Mucosa of descending colon (tissue), 3 donors: ENCODE results near the gene ZNF136. TPM values are rescaled to one million over a fixed set of nuclear protein-coding genes. Genes with fewer than 3 reads are reported as not detected.

Source experiments
- ATAC-seq: fragments of 200-7000 bp; cut with Tn5 transposase; one replicate; pipeline ENCODE4 v1.9.1; 2020; ENCODE audit warnings: mild to moderate bottlenecking, moderate library complexity
- DNase-seq, 3 donors: peaks; one replicate each; pipeline ENCODE4 v3.0.0-alpha.2; 2020
- H3K36me3 ChIP-seq: fragments of 200-600 bp; one replicate; pipeline ENCODE4 v1.8.0; 2021; ENCODE audit warnings: low read depth, mild to moderate bottlenecking
- H3K4me1 ChIP-seq: fragments of 200-600 bp; one replicate; pipeline ENCODE4 v1.8.0; 2021; ENCODE audit warnings: low read depth, mild to moderate bottlenecking
- H3K4me3 ChIP-seq: fragments of 200-600 bp; one replicate; pipeline ENCODE4 v1.8.0; 2021; ENCODE audit warnings: mild to moderate bottlenecking
- H3K9me3 ChIP-seq: fragments of 200-600 bp; one replicate; pipeline ENCODE4 v1.8.0; 2021; ENCODE audit warnings: mild to moderate bottlenecking
- intact Hi-C, 2 donors: fragments of 100-400 bp; cut with DNase I in 1 of 2; cut with micrococcal nuclease in 1 of 2; formaldehyde crosslinking; loops; one replicate each; pipeline versions ENCODE4 v1.11.0 to v1.11.1; 2022; cut with DNase I, micrococcal nuclease
- total RNA-seq, 3 donors: library from RNA; stranded (reverse); fragmentation: NEBNext Ultra II Directional in 2 of 3; extraction: Animal tissue kit (Norgen Biotek cat#: 25700) in 2 of 3; gene quantifications; one replicate each; pipeline versions ENCODE4 v1.2.1 to v1.2.4, GENCODE V29; 2021 to 2023
- TF ChIP-seq, protein P1 (sequence below): fragments of 200-600 bp; IDR thresholded peaks from one replicate; pipeline ENCODE4 v1.8.0; 2022; ENCODE audit warnings: antibody characterized with exemption, mild to moderate bottlenecking
- donor health status: DM: no; HTN: no; CAD: no; lungs with moderate emphysema.
- donor health status: DM: no; HTN: no; CAD: no.
- donor health status: DM: no; HTN: yes; CAD: no.

The ZNF136 gene
- total RNA-seq, 3 donors from 2014 or later: 6.3 to 12.1 (median 8.7) TPM

DNA sequence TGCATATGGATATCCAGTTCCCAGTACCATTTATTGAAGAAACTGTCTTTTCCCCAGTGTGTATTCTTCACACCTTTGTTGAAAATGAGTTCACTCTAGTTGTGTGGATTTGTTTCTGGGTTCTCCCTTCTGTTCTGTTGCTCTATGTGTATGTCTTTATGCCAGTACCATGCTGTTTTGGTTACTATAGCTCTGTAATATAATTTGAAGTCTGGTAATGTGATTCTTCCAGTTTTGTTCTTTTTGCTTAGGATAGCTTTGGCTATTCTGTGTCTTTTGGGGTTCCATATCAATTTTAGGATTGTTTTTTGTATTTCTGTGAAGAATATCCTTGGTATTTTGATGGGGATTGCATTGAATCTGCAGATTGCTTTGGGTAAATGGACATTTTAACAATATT, 35.2 kb downstream of the ZNF136 start:
- Histone ChIP-seq H3K4me3 (no peak overlapping the region), H3K4me1 (no peaks in the 10 kb centered on the region), H3K36me3 (no peaks in the 10 kb centered on the region), H3K9me3 (peaks cover 31% of the 10 kb centered on the region)
- ATAC-seq (no peak), DNase-seq (no peak)
- intact Hi-C loops: no loop called here
- TF ChIP-seq, protein P1, sequence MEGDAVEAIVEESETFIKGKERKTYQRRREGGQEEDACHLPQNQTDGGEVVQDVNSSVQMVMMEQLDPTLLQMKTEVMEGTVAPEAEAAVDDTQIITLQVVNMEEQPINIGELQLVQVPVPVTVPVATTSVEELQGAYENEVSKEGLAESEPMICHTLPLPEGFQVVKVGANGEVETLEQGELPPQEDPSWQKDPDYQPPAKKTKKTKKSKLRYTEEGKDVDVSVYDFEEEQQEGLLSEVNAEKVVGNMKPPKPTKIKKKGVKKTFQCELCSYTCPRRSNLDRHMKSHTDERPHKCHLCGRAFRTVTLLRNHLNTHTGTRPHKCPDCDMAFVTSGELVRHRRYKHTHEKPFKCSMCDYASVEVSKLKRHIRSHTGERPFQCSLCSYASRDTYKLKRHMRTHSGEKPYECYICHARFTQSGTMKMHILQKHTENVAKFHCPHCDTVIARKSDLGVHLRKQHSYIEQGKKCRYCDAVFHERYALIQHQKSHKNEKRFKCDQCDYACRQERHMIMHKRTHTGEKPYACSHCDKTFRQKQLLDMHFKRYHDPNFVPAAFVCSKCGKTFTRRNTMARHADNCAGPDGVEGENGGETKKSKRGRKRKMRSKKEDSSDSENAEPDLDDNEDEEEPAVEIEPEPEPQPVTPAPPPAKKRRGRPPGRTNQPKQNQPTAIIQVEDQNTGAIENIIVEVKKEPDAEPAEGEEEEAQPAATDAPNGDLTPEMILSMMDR: no peak

DNA sequence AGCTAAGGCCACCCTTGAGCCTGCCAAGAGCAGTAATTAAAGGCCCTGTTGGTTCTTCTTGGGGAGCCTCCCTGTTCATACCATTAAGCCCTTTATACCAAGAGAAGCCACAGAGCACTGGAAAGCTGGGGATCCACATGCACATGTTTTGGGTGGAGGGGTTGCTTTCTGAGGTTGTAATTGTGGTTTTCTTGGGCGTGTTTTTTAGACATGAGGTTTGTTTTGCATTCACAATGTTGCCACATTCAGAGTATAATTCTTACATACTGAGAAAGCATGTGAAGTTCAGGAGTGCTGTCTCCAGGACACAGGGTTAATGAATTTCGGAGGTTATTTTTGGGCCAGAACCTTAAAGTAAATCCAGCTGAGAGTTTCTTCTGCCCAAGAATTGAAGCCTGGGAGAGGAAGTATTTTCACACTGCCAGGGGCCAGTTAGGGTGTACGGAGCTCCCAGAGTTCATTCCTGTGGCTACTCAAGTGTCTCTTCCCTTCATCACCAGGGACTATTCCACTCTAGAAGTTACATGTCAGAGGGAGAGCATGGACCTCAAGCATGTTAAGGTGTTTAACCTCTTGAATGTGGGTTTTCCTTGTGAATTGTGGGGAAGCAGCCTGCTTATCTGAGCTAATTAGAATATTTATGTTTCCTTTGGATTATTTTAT, 37.0 kb downstream of the ZNF136 start:
- Histone ChIP-seq H3K9me3 (peaks cover 15% of the 10 kb centered on the region), H3K36me3 (no peaks in the 10 kb centered on the region), H3K4me1 (no peaks in the 10 kb centered on the region), H3K4me3 (no peak overlapping the region)
- DNase-seq (no peak), ATAC-seq (no peak)
- TF ChIP-seq, protein P1: no peak
- intact Hi-C loops: no loop called here

DNA sequence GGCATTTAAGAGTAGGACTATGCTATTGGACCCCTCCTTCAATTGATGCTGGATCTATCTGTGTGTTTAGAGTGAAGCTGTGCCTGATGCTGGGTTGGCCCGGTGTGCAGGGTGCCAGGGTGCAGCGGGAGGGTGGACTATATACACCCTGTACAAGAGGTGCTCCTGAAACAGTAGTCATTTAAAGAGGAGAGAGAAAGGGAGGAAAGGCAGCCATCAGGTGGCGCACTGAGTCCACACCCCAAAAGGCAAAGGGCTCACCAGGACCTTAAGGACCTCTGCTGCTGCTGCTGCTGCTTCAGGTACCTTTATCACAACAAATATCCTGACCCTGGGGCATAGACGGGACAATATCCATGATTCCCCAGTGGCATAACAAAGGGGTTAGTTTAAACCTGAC, 39.4 kb downstream of the ZNF136 start:
- DNase-seq (peak in 2 of 3 donors; percentile 78 to 84), ATAC-seq (peak; percentile 92)
- Histone ChIP-seq H3K36me3 (no peaks in the 10 kb centered on the region), H3K4me3 (no peak overlapping the region), H3K4me1 (no peaks in the 10 kb centered on the region), H3K9me3 (peaks cover 27% of the 10 kb centered on the region)
- intact Hi-C loops: no loop called here
- TF ChIP-seq, protein P1: no peak

DNA sequence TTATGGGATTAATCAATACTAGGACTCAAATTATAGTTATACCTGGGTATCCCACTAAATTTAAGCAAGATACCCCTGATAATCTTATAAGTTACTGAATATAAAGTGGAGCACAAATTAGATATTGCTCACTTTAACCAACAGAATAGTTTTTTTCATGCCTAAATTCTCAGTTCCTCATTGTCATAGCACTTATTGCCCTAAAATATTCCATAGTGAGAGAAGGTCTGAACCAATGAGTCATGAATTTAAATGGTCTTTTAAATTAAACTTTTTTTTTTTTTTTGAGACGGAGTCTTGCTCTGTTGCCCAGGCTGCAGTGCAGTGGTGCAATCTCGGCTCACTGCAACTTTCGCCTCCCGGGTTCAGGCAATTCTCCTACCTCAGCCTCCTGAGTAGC, 42.4 kb downstream of the ZNF136 start:
- Histone ChIP-seq H3K4me3 (no peak overlapping the region), H3K9me3 (peaks cover 49% of the 10 kb centered on the region), H3K4me1 (no peaks in the 10 kb centered on the region), H3K36me3 (no peaks in the 10 kb centered on the region)
- DNase-seq (no peak), ATAC-seq (no peak)
- TF ChIP-seq, protein P1: no peak
- intact Hi-C loops: no loop called here

DNA sequence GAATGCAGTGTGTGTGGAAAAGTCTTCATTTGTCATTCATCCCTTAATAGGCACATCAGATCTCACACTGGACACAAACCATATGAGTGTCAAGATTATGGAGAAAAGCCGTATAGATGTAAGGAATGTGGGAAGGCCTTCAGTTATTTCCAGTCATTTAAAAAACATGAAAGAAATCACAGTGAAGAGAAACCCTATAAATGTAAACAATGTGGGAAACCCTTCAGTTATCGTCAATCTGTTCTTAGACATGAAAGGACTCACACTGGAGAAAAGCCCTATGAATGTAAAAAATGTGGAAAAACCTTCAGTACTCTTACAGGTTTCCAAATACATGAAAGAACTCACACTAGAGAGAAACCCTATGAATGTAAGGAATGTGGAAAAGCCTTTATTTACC, 45.3 kb downstream of the ZNF136 start:
- no peaks in the 10 kb centered on the region for H3K4me1 ChIP-seq
- no peaks in the 10 kb centered on the region for H3K36me3 ChIP-seq
- no peak overlapping the region for H3K4me3 ChIP-seq
- no peak for ATAC-seq
- intact Hi-C loops: no loop called here
- peaks cover 78% of the 10 kb centered on the region for H3K9me3 ChIP-seq
- no peak for DNase-seq
- TF ChIP-seq, protein P1: no peak

DNA sequence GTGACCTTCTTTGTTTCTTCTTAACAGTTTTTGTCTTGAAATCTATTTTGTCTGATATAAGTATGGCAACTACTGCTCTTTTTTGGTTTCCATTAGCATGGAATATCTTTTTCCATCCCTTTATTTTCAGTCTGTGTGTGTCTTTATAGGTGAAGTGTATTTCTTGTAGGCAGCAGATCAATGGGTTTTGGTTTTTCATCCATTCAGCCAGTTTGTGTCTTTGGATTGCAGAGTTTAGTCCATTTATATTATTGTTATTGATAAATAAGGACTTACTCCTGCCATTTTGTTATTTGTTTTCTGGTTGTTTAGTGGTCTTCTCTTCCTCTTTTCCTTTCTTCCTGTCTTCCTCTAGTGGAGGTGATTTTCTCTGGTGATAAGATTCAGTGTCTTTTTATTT, 54.4 kb downstream of the ZNF136 start:
- no peaks in the 10 kb centered on the region for H3K36me3 ChIP-seq
- TF ChIP-seq, protein P1: no peak
- H3K9me3 ChIP-seq: peaks cover 82% of the 10 kb centered on the region
- H3K4me1 ChIP-seq: no peaks in the 10 kb centered on the region
- H3K4me3 ChIP-seq: no peak overlapping the region
- ATAC-seq (no peak), DNase-seq (no peak)
- intact Hi-C loops: no loop called here
